GM21576 (cell line): ENCODE results near the gene DRGX.

Source experiments
- ATAC-seq: cut with Tn5 transposase; IDR thresholded peaks from one replicate; pipeline ENCODE4 v1.9.1; 2021; ENCODE audit warnings: mild to moderate bottlenecking, moderate library complexity; ENCODE audit not compliant: unreplicated experiment

Gene DRGX

DNA sequence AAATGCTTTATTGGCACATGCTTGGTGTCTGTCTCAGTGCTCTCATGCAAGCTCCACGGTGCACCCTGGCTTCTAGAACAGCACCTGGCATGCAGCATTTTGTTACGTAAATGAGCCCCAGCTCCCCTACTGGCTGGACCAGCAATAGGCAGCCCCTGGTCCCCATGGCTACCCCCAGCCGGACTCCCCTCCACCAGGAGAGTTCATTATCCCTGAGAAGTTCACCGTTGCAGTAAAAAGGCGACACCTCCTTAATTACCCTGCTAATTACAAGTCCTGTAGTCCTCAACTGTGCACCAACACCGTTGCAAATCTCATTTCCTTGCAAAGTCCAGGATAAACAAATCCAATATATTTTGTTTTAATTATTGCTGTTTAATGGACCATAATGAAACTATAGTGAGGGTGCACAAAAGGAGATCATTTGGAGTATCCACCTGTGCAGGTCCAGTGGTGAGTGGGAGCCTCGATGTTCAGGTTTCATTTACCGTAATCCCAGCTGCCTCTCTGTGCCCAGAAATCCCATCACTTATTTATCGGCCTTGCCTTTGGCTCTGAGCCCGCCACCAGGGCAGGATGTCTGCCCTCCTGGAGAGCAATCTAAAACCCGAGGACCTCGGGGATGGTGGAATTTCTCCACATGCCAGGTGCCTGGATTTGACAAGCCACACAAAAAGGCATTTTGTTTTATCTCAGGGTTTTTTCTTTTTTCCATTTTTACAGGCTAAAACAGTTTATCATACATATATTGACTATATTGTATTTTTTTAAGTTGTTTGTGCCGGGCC, 12.8 kb upstream of the DRGX start:
- no peak for ATAC-seq

DNA sequence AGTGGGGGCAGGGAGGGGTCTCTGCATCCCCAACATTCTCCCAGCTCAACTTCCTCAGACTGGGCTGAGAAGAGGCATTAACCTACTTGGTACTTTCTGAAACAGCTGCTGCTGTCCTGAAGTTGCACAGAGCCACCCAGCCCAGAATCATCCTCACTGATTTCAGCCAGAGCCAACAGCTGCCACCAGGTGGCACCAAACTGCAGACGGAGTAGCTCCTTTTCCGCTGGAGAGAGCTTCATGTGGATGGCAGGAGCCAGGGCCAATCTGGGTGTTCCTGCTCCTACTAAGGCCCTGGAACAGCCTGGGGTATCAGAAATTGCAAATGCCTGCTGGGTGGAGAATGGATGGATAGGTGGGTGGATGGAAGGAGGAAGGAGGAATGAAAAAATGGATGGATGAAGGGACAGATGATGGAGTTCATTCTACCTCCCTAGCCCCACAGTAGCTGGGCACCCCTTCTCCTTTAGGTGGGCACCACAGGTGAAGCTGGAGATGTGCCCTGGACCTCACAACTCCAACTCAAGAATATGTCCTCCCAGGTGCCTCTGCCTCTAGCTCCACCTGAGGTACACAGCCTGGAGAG, 11.8 kb upstream of the DRGX start:
- ATAC-seq = no peak

DNA sequence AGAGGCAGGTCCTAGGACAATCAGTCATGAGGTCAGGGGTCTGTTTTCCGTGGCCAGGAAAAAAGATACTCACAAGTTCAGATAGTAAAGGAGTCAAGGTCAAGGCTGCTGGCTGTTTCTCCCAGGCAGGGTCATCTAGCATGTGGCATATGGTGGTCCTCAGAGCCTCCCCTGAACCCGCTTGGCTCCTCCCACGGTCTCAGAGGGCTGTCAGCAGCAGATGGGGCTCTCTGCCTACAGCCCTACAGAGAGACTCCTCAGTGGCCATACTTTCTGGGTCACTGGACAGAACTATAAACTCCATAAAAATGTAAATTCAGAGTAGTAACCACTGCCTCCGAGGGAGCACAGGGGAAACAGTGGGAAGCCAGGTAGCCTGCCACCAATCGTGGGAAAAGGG, 11.3 kb upstream of the DRGX start:
- no peak for ATAC-seq

DNA sequence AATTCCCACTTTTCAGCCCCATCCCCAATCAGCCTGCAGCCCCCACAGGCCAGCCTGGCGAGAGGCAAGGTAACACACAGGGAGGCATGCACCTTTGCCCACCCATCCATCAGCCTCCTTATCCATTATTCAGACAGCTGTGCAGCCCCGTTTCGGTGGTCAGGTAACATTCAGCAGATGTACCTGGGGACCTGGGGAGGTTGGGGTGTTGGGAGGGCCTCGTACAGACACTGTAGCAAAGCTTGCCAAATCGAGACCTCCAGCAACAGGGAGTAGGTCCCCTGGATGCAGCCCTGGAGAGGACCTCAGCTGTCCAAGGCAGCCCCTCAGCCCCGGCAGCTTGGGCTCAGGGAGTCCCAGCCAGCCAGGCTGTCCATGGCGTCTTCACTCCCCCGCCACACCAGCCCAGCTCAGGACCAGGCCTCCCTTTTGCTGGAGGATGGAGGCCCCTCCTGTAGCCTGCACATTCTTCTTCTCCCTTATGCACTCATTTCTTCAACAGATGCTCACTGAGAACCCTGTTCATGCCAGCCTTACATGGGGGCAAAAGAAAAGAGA, 8.5 kb upstream of the DRGX start:
- no peak for ATAC-seq

DNA sequence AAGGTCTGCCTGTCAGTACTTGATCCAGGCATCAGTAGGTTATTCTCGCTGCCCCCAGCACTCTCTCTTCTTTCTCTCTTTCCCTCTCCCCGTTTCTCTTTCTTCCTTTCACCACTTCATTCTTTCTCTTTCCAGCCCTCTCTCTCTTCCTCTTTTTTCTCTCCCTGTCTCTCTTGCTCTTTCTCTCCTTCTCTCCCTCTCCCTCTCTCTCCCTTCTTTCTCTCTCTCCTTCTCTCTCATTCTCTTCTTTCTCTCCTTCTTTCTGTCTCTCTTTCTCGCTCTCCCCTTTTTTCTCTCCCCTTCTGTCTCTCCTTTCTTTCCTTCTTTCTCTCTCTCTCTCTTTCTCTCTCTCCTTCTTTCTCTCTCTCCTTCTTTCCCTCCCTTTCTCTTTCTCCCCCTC, 7.5 kb upstream of the DRGX start:
- ATAC-seq = no peak

DNA sequence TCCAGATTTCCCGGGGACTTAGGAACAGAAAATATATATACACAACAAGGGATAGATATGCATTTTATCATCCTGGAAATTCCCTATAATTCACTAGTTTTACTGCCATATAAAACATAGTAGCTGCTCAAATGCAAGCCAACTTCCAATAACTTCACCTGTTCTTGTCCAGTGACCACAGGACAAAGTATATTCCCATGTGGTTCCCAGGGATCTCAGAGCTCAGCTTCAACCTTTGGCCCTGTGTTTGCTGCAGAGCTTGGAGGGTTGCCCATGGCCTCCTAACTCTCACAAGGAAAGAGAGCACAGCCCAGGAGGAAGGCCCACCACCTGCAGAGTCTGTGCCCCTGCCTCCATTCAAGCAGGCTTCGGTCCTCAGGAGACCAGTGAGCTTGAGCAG, 4.5 kb upstream of the DRGX start:
- ATAC-seq = no peak

DNA sequence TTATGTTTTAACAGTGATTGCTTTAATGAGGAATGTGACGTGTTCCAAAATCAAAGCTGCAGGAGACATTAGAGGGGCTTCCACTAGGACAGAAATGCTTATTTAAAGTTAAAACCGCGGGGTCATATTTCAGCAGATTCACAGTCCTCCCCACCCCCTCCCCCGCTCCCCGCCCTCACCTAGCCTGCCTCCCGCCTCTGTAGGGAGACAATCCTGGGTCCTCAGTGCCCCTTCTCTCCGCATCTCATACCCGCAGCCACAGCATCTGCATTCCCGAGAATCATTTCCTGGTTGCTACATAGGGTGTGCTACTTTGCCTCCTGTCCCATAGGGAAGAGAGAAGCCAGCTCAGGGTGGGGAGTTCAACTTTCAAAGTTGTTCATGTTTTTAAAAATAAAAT, 3.1 kb upstream of the DRGX start:
- ATAC-seq = no peak

DNA sequence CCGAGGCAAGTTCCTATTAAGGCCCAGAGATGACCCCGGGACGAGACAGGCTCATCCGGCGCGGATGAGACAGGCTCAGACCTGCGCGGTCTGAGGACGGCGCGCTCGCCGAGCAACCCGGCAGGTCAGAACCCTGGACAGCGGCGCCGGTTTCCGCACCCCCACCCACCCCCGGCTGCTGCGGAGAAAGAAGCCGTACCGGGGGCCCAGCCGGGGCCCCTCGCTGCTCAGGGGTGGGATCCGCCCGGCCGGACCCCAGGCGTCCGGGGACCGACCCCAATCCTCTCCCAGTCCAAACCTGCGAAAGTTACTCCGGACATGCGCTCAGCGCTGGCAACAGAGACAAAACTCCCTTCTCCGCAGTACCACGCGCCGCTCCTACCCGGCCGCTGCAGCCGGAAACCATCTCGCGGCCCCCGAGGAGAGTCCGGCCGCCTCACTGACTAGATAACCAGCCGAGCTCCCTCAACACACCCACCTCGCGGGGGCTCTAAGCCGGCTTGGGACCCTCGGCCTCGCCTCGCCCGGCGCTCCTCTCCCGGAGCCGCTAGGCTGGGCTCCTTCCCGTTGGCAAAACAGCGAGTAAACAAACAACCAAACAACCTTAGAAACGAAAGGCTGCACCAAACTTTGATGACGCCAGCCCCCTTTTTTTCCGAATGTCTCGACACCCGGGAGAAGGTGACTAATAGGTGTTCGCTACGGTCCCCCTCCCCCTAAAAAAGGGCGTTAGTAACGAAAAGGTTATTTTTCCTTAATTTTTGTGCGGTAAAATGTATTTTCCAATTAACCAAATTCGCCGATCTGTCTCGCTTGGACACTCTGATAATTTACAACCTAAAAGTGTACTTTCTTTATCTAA, 2.3 kb upstream of the DRGX start:
- peak; percentile 63 for ATAC-seq

DNA sequence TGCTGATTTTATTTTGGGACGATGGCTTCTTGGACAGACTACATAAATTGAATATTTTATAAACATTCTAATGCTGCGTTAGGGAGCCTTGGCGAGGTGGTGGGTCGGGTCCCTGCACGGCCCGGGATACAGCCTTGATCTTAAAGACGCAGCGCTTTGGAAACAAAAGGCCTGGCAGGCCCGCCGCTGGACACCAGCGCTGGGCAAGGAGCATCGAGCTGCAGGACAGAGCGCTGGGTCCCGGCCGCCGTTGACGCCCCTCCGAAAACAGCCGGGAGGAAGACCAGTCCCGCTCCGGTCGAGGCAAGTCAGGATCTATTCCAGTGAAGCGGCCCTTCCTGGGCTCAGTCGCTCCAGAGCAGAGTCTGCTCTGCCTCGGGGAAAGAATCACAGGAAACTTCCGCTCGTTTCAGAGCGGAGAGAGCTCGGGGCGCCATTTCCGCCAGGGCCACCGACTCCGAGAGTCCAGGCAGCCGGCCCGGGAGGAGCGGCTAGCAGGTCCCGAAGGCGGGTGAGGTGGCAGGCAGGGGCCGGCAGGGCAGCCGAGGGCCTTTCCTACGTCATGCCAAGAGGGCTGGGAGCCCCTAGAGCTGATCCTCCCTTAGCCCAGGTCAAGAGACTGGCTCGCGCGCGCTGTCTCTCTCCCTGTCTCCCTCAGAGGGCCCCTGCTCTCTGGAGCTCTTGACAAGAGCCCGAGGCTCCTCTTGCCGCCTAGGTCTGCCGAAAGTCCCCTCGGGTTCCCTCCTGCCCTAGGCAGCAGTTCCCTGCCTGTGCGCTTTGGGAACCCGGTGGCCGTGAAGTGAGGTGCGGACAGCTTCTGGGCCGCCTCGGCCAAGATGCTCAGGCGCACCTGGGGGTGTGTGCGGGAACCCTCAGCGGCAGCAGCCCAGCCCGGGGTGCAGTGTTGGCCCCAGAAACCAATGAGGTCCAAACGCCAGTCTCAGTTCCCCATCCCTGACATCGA, 1.4 kb upstream of the DRGX start:
- peak; percentile 22 for ATAC-seq

DNA sequence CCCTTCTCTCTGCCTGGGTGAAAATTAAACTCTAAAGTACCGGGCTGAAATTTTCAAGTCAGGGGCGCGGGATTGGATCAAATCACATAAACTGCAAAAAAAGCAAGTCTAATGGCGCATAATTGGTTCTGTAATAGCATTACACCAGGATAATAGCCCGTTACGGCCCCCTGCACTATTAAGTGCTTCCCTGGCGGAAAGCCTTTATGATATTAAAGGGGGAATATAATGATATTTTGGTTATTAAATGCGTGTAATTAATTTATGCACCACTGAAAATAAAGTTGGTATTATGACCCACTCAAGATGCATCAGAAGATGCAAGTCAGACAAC, 744 bp upstream of the DRGX start:
- no peak for ATAC-seq

DNA sequence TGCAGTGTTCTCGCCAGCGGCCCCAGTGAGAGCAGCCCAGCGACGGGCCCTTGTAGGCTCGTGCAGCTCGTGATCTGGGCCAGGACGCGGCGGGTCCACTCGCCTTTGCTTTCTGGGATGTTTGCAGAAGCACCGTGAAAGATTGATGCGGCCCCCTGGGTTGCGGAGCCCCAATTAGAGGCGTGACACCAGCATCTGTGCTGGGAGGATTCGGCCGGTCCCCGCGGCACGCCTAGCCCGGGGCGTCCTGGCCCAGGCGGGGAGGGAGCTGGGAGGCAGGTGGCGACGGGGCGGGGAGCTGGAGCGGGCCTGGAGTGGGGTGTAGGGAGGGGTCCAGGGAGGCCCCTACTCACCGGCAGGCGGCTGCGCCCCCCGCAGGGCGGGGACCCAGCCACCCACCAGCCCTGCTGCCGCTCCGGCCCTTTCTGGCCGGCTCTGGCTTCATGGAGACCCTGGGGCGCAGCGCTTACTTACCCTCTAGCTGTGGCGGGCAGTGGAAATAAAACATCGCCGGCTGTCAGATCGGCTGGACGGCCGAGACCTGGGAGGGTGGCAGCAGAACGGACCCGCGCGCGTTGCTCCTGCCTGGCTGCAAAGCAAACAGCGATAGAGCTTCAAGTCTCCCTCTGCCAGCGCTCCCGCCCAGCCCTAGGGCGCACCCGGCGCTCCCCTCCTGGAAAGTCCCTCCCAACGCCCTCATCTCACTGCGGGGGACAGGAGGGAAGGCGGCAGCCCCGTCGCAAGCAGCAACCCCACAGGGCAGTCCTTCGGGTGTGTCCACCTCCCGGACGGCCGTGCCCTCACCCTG, 752 bp downstream of the DRGX start:
- no peak for ATAC-seq

DNA sequence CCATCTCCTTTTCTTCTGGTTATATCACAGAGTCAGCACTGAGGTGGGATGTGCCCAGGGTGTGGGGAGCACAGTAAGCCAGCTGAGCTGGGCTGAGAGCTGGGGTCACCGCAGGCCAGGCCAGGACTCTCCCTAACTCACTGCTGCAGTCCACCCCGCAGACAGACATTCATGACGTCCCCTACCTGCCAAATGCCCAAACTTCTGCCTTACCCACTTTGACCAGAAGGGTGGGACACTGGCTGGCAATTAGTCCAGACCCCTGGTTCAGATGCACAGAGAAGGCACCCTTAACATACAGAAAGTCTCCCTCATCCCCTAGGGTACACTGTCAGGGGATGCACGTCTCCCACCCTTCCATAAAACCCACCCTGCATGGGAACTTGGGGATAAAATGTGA, 2.1 kb downstream of the DRGX start:
- ATAC-seq = no peak

DNA sequence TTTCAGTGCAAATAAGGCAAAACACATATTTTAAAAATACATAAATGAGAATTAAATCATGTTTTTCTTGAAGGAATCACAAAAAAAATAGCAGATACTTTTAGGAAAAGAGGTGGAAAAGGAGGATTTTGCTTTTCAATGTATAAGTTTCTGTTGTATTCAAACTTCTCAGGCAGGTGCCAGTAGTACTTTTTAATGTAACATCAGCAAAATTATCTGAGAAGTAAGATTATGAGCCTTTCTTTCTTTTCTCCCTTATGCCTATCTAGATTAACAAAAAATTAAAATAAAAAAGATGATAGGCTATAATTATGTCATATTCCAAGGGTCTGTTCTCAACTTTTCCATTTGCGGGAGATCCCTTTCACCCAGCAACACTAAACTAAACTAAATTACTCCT, 2.6 kb downstream of the DRGX start:
- no peak for ATAC-seq

DNA sequence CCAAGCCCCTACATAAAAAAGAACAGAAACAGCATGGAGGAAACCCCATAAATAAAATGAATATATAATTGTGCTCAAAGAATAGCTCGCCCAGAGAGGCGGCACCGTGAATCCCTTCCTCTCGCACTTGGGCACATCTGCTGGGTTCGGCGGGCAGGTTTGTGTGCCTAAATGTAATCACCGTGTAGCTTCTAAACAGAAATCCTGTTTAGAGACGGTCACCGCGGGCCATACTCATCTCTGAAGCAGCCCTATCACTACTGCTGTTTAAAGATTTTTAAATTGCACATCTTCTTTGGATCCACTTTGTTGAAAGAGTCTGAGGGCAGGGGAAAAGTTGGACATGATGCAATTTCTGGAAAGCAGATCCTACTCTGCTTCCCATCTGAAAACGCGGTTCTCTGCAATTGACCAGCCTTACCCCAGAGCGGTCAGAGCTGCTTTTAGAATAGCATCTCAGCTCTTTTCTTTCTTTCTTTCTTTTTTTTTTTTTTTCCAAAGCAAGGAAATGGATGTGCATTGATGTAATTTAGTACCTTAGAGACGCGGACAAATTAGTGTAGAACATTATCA, 6.4 kb downstream of the DRGX start:
- no peak for ATAC-seq

DNA sequence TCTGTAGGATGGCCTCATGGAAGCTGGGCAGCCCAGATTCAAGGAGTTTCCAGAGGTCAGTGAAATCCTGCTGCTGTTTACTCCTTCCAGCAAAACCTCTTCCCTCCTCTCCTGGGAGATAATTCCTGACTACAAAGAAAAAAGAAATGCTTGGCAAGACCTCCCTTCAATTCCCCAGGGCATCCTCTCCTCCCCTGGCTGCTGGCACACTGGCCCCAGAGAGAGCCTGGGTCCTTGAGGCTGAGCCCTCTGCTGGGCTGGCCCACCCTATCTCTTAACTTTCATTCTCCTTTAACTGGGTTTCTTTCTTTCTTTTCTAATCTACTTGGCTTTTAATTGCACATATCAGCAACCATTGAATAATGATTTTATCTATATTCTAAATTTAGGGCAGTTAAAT, 7.7 kb downstream of the DRGX start:
- ATAC-seq = no peak

DNA sequence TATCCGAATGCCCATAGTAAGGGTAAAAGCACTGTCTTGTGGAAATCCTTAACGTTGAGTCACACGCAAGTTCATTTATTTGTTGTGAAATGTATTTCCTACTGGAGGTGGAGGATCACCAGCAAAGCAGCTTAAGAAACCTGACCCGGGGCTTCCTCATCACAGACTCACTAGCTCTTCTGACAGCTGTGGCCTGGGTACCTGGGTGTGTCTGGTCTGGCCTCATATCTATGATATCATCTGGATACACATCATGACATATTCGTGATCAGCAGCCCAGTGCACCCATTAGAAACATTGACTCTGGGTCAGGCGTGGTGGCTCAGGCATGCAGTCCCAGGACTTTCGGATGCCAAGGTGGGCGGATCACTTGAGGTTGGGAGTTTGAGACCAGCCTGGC, 8.8 kb downstream of the DRGX start:
- no peak for ATAC-seq

DNA sequence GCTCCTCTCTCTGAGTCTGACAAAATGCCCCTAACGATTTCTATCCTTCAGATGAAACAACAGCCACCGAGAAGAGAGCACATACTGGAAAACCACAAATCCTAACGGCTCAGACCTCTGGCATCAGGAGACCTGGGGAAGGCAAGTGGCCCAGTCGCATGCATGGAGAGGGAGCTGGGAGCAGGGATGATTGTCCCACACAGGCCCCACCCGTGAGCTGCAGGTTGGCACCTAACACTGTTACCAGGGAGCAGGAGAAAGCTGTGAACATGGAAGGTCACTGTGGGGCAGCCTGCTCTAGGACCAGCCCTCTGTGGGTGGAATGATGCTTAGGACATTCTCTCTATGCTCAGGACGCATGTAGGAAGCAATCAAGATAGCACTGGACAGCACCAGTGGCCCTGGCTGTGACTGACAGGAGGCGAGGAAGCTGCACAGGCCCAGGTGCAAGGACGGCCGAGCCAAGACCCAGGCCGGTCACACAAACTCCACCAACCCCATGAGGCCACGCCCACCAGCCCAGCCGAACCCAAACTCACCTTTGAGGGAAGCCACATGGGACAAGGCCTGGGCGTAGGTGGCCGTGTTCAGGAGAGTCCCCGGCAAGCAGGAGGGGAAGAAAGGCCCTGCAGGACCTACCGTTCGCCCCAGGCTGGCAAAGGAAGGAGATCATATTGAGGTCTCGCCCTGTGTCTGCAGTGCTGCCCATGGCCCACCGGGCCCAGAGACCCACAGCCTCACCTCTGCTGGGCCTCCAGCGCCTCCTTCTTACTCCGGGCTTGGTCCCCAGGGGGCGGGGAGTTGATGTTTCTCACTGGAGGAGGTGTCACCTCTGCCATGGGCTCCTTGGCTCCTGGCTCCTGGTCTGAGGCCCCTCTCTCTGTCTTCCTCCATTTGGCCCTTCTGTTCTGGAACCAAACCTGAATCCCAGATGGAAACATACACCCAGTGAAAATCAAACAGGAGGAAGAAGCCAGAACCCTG, 9.7 kb downstream of the DRGX start:
- ATAC-seq = no peak

DNA sequence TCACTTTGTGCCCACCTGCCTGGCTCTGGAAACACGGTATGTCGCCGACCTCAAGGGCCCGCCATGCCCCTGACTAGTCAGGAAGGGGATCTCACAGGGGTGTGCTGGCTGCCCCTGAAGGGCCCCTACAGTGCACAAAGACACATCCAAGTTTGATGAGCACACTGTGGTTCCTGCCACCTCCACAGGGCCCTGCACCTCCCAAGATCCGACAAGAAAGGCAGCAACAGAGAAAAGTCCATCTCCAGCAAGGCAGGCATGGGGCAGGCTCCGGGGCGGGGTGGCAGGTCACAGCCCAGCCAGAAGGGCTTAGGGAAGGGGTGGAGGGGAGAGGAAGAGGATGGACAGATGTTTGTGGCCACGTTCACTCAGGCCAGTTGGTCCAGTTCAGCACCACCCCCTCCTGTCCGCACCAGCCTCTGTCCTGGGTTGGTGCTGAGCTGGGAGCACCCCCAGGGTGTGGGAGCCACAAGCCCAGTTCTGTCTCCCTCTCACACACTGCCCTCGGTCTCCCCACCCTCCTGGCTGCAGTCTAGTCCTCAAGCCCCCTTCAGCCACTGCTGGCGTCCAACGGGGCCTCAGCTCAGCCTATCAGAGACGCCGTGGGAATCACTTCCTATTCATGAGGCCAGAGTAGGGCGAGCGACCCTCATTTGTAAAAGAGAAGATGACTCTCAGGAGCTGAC, 11.5 kb downstream of the DRGX start:
- no peak for ATAC-seq
